HEK293 (cell line): ENCODE results near the gene GRK5.

Experiments used
- CTCF ChIA-PET: fragments of 350-600 bp; formaldehyde crosslinking; extraction: SDS; loops from one replicate; lab custom pipeline; 2021; ENCODE audit warnings: antibody characterized with exemption; lab: Yijun Ruan, JAX
- POLR2A ChIA-PET: fragments of 300-600 bp; formaldehyde crosslinking; extraction: SDS; loops from one replicate; lab custom pipeline; 2020; ENCODE audit warnings: antibody characterized with exemption, inconsistent platforms; lab: Yijun Ruan, JAX
- H3K27ac ChIP-seq: fragments of 200-500 bp; sonication (Bioruptor generic); 2 replicates; pipeline ENCODE4 v1.5.1; 2014; ENCODE audit warnings: low read depth, low read length, control low read depth, inconsistent platforms; ENCODE audit errors: extremely low read depth
- H3K36me3 ChIP-seq, 2 experiments: fragments of 200-500 bp in 1 of 2; sonication (Bioruptor generic) in 1 of 2; 1 replicate in 1 of 2; 2 replicates in 1 of 2; pipeline ENCODE4 v1.5.1; 2014 to 2017; ENCODE audit warnings: inconsistent platforms in 2 of 2, low read length in 2 of 2; ENCODE audit not compliant: control insufficient read depth in 2 of 2, insufficient read depth in 1 of 2
- H3K4me1 ChIP-seq: fragments of 200-500 bp; sonication (Bioruptor generic); 2 replicates; pipeline ENCODE4 v1.5.1; 2014; ENCODE audit warnings: mild to moderate bottlenecking, low read length, inconsistent platforms; ENCODE audit not compliant: control insufficient read depth, insufficient read depth
- H3K4me3 ChIP-seq: 2 replicates; pipeline ENCODE4 v1.5.1; 2011; ENCODE audit warnings: low read depth, mild to moderate bottlenecking, control low read depth, low read length, moderate library complexity
- H3K9me3 ChIP-seq: fragments of 200-500 bp; sonication (Bioruptor generic); 2 replicates; pipeline ENCODE4 v1.5.1; 2014; ENCODE audit warnings: low read depth, low read length, inconsistent platforms; ENCODE audit not compliant: control insufficient read depth, insufficient read depth
- HIC1 ChIP-seq: fragments of 450-650 bp; formaldehyde crosslinking; IDR thresholded peaks from 2 replicates; pipeline ENCODE4 v1.5.1; 2016; ENCODE audit warnings: missing biosample characterization, missing genetic modification characterization
- PRDM10 ChIP-seq: fragments of 450-650 bp; formaldehyde crosslinking; IDR thresholded peaks from 2 replicates; pipeline ENCODE4 v1.5.1; 2016; ENCODE audit warnings: missing biosample characterization, missing genetic modification characterization
- TSHZ1 ChIP-seq: fragments of 450-650 bp; formaldehyde crosslinking; IDR thresholded peaks from 2 replicates; pipeline ENCODE4 v1.5.1; 2016; ENCODE audit warnings: missing biosample characterization, missing genetic modification characterization, borderline replicate concordance
- ZBTB8A ChIP-seq: fragments of 450-650 bp; formaldehyde crosslinking; IDR thresholded peaks from 2 replicates; pipeline ENCODE4 v1.5.1; 2016; ENCODE audit warnings: missing biosample characterization, missing genetic modification characterization
- ZNF132 ChIP-seq: fragments of 450-650 bp; formaldehyde crosslinking; IDR thresholded peaks from 2 replicates; pipeline ENCODE4 v1.5.1; 2017; ENCODE audit warnings: missing biosample characterization, missing genetic modification characterization, borderline replicate concordance
- ZNF133 ChIP-seq: fragments of 450-650 bp; formaldehyde crosslinking; IDR thresholded peaks from 2 replicates; pipeline ENCODE4 v1.5.1; 2016; ENCODE audit warnings: missing biosample characterization, missing genetic modification characterization
- ZNF214 ChIP-seq: fragments of 450-650 bp; formaldehyde crosslinking; IDR thresholded peaks from 2 replicates; pipeline ENCODE4 v1.5.1; 2017; ENCODE audit warnings: missing biosample characterization, mild to moderate bottlenecking, missing genetic modification characterization, borderline replicate concordance
- ZNF26 ChIP-seq: fragments of 450-650 bp; formaldehyde crosslinking; IDR thresholded peaks from 2 replicates; pipeline ENCODE4 v1.5.1; 2016; ENCODE audit warnings: missing biosample characterization, missing genetic modification characterization
- ZNF266 ChIP-seq: fragments of 450-650 bp; formaldehyde crosslinking; IDR thresholded peaks from 2 replicates; pipeline ENCODE4 v1.5.1; 2016; ENCODE audit warnings: missing biosample characterization, missing genetic modification characterization, low read depth
- ZNF280C ChIP-seq: fragments of 450-650 bp; formaldehyde crosslinking; IDR thresholded peaks from 2 replicates; pipeline ENCODE4 v1.5.1; 2016; ENCODE audit warnings: missing biosample characterization, missing genetic modification characterization
- ZNF280D ChIP-seq: fragments of 450-650 bp; formaldehyde crosslinking; IDR thresholded peaks from 2 replicates; pipeline ENCODE4 v1.5.1; 2016; ENCODE audit warnings: missing biosample characterization, missing genetic modification characterization
- ZNF501 ChIP-seq: fragments of 450-650 bp; formaldehyde crosslinking; IDR thresholded peaks from 2 replicates; pipeline ENCODE4 v1.5.1; 2016; ENCODE audit warnings: missing biosample characterization, missing genetic modification characterization
- ZNF510 ChIP-seq: fragments of 450-650 bp; formaldehyde crosslinking; IDR thresholded peaks from 2 replicates; pipeline ENCODE4 v1.5.1; 2018; ENCODE audit warnings: mild to moderate bottlenecking, missing genetic modification characterization, missing biosample characterization; ENCODE audit not compliant: insufficient replicate concordance
- ZNF623 ChIP-seq: fragments of 450-650 bp; formaldehyde crosslinking; IDR thresholded peaks from 2 replicates; pipeline ENCODE4 v1.5.1; 2016; ENCODE audit warnings: missing biosample characterization, missing genetic modification characterization
- ZNF707 ChIP-seq: fragments of 450-650 bp; formaldehyde crosslinking; IDR thresholded peaks from 2 replicates; pipeline ENCODE4 v1.5.1; 2016; ENCODE audit warnings: missing biosample characterization, missing genetic modification characterization
- ZNF776 ChIP-seq: fragments of 450-650 bp; formaldehyde crosslinking; IDR thresholded peaks from 2 replicates; pipeline ENCODE4 v1.5.0; 2017; ENCODE audit warnings: missing biosample characterization, missing genetic modification characterization, borderline replicate concordance
- ZSCAN30 ChIP-seq: fragments of 450-650 bp; IDR thresholded peaks from 2 replicates; pipeline ENCODE4 v1.5.1; 2018; ENCODE audit warnings: missing biosample characterization, mild to moderate bottlenecking, missing genetic modification characterization, moderate library complexity

GRK5 gene

GRCh38 chr10:119480667-119481066, 273.3 kb downstream of the GRK5 start (continued):
- TF ChIP-seq PRDM10 (tag by site-specific recombination) (no peak), ZNF510 (tag by site-specific recombination) (no peak)

- ChIA-PET POLR2A (no interaction called here), CTCF (interaction anchor here (0.7 kb wide), 2 partner anchors 272 to 836 kb away, joined by 3 read pairs; no protein-coding TSS in a partner anchor)
- Histone ChIP-seq H3K4me3 (no peak overlapping the region), H3K9me3 (no peaks in the 10 kb centered on the region), H3K27ac (no peak overlapping the region), H3K4me1 (no peaks in the 10 kb centered on the region), H3K36me3 (no peaks in the 10 kb centered on the region)
- TF ChIP-seq ZNF280D (tag by site-specific recombination): no peak
- no peak for TF ChIP-seq ZNF776
- TF ChIP-seq ZNF623 (tag by site-specific recombination): 0 out of 2 replicates have a peak, but pooled peaks have one; percentile 36
- TF ChIP-seq TSHZ1 (tag by site-specific recombination): no peak
- TF ChIP-seq ZBTB8A: peak; percentile 12; the same call in 1 of the 2 replicates
- TF ChIP-seq ZNF266 (tag by site-specific recombination): no peak
- TF ChIP-seq ZNF132 (tag by site-specific recombination): no peak
- no peak for TF ChIP-seq ZNF26 (tag by site-specific recombination)
- TF ChIP-seq ZNF501 (tag by site-specific recombination): no peak
- no peak for TF ChIP-seq ZNF280C (tag by site-specific recombination)
- TF ChIP-seq ZNF214: no peak
- no peak for TF ChIP-seq ZNF707
- TF ChIP-seq HIC1 (tag by site-specific recombination): no peak
- no peak for TF ChIP-seq ZNF133 (tag by site-specific recombination)
- TF ChIP-seq ZSCAN30 (tag by site-specific recombination): no peak
Observed at GRCh38 chr10:119481781-119482426, 274.5 kb downstream of the GRK5 start.
